IPS-18c (cell line): ENCODE measurements around the gene EN1.

ENCODE experiments used
- H3K4me3 ChIP-seq: 2 replicates; pipeline ENCODE4 v1.7.0; 2013; ENCODE audit warnings: low read depth, mild to moderate bottlenecking, low read length, moderate library complexity; ENCODE audit not compliant: insufficient read depth
- H3K9me3 ChIP-seq: one replicate; pipeline ENCODE4 v1.6.1; 2013; ENCODE audit warnings: mild to moderate bottlenecking, low read length, moderate library complexity; ENCODE audit not compliant: control insufficient read depth, insufficient read depth

Gene EN1

GRCh38 chr2:118813601-118814339 lies 33.7 kb downstream of the EN1 start:
- H3K4me3 ChIP-seq = no peak overlapping the region
- H3K9me3 ChIP-seq = peaks cover 4% of the 10 kb centered on the region

- no peak overlapping the region for H3K4me3 ChIP-seq
- peaks cover 4% of the 10 kb centered on the region for H3K9me3 ChIP-seq
Measured at GRCh38 chr2:118813111-118813510, 34.3 kb downstream of the EN1 start.

DNA sequence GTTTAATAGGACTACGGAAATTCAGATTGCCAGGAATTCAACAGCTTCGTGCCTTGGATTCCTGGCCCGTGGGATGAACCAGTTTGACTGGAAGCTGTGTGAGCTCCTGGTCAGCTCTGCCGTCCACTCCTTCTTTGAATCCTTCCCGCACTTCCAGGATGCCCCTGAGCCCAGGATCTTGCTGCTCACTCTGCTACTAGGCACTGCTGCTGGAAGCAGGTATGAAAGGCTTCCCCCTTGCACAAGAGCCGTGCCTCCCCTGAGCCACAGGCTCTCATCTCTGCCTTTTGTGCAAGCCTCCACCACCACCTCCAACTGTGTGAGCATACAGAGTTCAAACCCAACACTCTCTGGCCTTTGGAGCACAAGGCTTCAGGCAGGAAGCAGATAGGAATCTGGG lies 34.9 kb downstream of the EN1 start:
- Histone ChIP-seq H3K4me3 (no peak overlapping the region), H3K9me3 (peaks cover 4% of the 10 kb centered on the region)

- Histone ChIP-seq H3K9me3 (peaks cover 4% of the 10 kb centered on the region), H3K4me3 (no peak overlapping the region)
Measured at GRCh38 chr2:118811514-118812115, 35.8 kb downstream of the EN1 start.

- Histone ChIP-seq H3K9me3 (peaks cover 4% of the 10 kb centered on the region), H3K4me3 (no peak overlapping the region)
Measured at GRCh38 chr2:118810766-118811165, 36.7 kb downstream of the EN1 start.

DNA sequence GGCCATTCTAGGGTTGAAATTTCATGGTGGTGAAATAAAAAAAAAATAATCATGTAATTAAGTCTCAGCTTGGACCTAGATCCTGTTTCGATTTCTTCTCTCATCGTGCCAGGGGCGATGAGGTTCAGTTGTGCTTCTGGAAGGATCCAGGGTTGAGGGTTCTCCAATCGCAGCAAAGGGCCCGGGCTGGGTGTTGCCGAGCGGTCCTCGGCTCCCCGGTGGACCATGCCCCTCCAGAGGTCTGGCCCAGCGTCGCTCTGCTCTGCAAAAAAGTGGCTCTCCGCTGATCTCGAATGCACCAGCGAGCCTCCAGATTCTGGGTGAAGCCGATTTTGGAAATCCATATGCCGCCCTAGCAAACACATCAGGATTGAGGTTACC lies 39.0 kb downstream of the EN1 start:
- Histone ChIP-seq H3K9me3 (peaks cover 4% of the 10 kb centered on the region), H3K4me3 (no peak overlapping the region)

DNA sequence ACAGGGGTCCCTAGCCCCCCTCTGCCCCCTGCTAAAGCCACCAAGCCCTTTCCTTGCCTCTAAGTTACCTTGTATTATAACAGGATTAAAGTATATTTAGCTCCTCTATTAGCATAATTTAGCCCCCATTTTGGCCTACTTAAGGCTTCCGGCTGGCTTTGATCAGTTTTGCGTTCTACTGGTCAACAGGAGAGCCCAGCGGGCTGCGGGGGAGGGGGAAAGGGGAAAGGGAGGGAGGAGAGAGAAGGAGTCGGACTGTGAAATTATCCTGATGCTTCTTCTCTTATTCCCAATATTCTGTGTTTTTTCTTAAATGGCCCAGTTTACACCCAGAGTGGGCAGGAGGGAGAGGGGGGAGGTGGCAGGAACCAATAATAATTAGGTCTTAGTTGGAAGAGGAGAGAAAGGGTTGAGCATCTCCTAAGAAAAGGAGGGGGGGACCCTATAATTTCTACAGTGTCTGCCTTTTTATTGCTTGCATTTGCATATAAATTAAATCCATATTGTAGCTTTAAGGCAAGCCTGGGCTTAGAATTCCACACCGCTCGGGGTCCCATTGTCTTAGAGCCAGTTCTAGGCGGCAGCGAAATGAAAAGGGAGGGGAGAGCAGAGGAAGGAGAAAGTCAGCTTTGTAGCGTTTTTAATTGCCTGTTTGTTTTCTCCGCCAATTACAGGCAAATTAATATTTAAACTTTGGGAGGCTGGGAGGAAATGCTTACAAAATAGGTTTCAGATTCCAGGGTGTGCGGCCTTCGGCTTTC lies 39.6 kb downstream of the EN1 start:
- Histone ChIP-seq H3K4me3 (no peak overlapping the region), H3K9me3 (peaks cover 4% of the 10 kb centered on the region)

DNA sequence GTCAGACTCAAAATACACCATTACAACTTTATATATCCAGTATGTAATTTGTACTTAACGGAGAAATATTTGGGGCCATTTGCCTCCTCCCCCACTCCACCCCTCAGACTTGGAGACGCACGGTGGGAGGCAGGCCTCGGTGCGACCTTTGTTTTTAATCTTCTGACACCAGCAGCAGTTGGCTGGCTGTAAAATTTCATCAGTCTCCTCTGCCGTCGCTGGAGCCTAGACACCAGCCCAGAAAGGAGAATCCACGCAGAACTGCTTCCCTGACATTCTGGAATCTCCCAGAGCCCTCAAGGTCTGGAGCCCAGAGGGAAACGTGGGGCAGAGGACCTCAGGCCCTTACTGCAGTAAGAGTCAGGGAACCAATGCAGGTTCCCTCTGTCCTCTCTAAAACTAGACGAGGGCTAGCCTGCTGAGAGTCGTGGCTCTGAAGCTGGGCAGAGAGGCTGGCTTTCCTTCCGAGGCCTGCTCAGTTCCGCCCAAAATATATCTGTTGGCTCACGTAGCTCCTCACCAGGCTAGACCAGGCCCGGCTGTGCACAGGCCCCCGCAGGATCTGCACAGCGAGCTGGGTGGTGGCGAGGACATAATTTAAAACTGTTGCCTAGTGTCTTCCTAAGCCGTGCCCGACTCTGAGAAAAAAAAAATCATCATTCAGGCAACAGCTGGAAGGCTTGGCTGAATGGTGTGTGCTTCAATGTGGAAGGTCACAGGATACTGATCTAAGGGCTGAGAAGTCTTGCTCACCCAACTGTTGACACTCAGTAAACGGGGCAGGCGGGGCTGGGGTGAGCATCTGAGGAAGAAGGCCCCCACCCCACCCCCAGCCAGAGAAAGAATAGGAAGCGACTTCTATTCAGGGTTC lies 40.4 kb downstream of the EN1 start:
- Histone ChIP-seq H3K9me3 (peaks cover 4% of the 10 kb centered on the region), H3K4me3 (no peak overlapping the region)

DNA sequence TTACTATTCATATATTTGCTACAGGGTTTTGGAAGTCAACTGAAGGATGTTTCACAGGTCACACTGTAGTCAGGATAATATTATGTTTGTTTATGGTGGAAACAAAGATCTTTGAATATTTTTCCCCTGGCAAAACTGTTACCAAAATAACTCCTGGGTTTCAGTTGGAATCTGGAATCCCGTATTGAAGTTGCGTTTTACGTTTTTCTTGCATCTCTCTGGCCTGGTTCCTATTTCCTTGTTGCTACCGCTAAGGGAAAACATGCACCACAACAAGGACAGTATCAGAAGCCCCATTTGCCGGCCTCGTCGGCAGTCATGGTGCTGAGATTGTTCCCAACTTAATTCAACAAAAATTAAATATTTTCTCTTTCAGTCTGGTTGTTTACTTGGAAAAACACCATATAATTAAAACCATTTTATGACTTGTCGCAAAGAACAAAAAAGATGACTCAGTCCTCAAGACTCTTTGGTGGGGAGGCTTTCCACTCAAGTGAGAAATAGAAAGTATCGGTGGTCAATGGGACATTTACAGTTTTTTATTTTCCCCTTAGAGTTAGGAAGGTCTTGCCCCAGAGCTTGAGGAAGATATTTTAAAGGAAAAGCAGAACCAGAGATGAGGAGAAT lies 42.3 kb downstream of the EN1 start:
- peaks cover 1% of the 10 kb centered on the region for H3K9me3 ChIP-seq
- H3K4me3 ChIP-seq = no peak overlapping the region

- no peak overlapping the region for H3K4me3 ChIP-seq
Measured at GRCh38 chr2:118803012-118803411, 44.4 kb downstream of the EN1 start.

DNA sequence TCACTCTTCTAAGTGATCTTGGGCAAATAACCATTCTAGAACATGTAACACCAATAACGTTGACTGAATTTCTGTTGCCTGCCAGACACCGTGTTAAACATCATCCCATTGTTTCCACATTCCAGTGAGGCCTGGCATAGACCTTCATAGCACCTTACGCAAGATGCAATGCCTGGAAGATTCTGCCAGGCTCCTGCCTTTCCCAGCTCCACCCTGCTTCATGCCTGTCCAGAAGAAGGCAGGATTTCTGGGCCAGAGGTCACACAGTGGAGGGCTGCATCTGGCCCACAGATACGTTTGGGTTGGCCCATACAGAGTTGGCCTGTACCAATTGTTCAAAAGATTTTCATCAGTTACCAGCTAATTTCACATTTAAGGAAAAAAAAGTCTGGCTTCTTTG lies 46.3 kb downstream of the EN1 start:
- Histone ChIP-seq H3K9me3 (no peaks in the 10 kb centered on the region), H3K4me3 (no peak overlapping the region)

More at GRCh38 chr2:118803012-118803411, 44.4 kb downstream of the EN1 start:
- H3K9me3 ChIP-seq = no peaks in the 10 kb centered on the region

GRCh38 chr2:118800736-118801135 lies 46.7 kb downstream of the EN1 start:
- Histone ChIP-seq H3K4me3 (no peak overlapping the region), H3K9me3 (no peaks in the 10 kb centered on the region)

DNA sequence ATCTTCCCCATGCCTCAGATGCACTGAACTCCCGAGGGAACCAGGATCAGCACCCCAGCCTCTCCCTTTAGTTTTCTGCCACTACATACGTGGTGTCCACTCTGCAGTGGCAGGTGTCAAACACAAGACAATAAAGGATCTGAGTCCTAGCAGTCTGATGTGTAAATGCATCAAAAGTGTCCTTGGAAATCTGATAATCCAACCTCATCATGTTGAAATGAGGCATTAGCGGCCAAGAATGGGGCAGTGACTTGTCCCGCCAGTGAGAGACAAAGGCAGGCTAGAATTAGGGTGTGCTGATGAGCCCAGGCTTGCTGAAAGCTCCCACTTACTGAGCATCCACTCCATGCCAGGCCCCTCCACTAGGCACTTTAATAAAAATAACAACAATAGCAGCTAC lies 52.9 kb downstream of the EN1 start:
- Histone ChIP-seq H3K4me3 (no peak overlapping the region), H3K9me3 (no peaks in the 10 kb centered on the region)
